Mesenteric fat pad (tissue), 1 donor: Measurements from ENCODE around the gene MAP2K2. TPM values are rescaled to one million over a fixed set of nuclear protein-coding genes. Genes with fewer than 3 reads are reported as not detected.
"Not testable (repeated sequence)": the region's sequence is repeated elsewhere in the genome, so short reads cannot be mapped to it uniquely, and the experiment has no call there.

Experiments used
- DNase-seq: peaks from one replicate; pipeline ENCODE4 v3.0.0-alpha.2; 2020; ENCODE audit warnings: low spot score
- long read RNA-seq: library from polyadenylated mRNA; unstranded; transcript quantifications from one replicate; pipeline ENCODE4 v2.0.0, GENCODE V29; 2020
- total RNA-seq: library from RNA; stranded (reverse); fragmentation: NEBNext Ultra II Directional; extraction: Animal tissue kit (Norgen Biotek cat#: 25700); gene quantifications from one replicate; pipeline ENCODE4 v1.2.1, GENCODE V29; 2021
- donor health status: DM: yes; HTN: yes; CAD: no.

Gene MAP2K2
- total RNA-seq = 110 TPM
- long read RNA-seq, transcript MAP2K2-201 (11 exons, 1,734 nt) = major isoform, 5 of 36 reads
- long read RNA-seq, partial matches to known transcripts = 24 of 36 reads
- long read RNA-seq, other reads (novel, unspliced or antisense) = 5 of 36 reads

DNA sequence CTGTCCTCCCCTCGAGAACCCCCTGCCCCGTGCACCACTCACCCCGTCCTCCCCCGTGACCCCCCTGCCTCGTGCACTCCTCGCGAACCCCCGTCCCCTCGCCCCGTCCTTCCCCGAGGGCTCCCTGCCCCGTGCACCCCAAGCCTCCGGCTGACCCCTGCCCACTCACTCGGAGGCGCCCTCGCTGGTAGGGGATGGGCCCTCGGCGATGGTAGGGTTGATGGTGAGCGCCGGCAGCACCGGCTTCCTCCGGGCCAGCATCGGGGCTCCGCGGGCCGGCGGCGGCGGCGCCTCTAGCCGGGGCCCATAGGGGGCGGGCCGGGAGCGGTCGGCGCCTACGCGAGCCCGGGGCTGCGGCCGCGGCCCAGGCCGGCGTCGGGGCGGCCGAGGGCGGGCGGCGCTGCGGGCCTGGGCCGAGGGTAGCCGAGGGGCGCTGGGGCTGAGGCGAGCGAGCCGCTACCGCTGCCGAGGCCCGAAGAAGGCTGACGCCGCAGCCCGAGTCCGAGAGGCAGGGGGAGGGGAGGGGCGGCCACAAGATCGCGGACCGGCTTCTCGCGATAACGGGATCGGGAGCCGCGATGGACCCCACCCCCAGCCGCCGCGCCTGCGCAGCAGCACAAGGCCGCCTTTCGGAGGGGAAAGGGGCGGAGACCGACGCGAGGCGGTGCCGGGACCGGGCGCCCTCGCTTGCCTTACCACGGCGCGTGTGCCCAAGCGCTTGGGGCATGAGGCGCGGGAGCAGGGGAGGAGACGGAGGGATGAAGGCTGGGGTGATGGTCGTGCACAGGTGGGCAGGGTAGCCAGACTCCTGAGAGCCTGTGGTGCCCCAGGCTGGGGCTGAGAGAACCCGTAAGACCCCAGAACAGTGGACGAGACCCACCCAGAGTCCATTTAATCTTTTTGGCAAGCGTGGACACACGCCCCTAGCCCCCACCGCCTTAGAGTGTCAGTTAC, at the start of gene MAP2K2:
TSS of gene MAP2K2 (minus strand) at position 508 of the 954 bp plus-strand sequence. CDS start at position 261, 247 bp downstream.
- peak; percentile 99 for DNase-seq

DNA sequence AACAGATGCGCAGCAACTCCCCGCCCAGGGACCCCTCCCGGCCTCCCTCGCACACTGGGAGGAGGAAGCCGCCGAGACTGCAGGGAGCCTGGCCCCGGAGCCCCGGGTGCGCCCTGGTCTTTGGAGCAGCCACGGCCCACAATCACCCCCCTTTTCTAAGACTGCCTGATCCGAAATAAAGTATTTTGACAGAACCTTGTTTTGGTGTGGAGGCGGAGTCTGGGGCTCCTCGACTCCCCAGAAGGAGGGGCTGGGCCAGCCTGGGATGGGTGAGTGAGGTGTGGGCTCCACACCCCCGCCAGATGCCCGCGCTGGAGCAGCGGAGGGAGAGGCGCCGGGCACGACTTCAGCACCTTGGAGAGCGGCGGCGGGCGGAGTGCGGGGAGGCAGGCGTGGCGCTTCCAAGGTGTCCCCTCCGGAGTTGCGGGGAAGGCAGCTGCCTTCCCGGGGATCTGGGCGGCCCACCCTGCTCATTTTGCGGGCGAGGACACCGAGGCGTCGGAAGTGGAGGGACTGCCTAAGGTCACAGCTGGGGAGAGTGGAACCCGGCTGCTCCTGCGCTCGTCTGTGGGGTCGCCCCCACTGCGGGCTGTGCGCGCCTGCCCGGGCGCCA, 49.0 kb upstream of the MAP2K2 start:
- no peak for DNase-seq

DNA sequence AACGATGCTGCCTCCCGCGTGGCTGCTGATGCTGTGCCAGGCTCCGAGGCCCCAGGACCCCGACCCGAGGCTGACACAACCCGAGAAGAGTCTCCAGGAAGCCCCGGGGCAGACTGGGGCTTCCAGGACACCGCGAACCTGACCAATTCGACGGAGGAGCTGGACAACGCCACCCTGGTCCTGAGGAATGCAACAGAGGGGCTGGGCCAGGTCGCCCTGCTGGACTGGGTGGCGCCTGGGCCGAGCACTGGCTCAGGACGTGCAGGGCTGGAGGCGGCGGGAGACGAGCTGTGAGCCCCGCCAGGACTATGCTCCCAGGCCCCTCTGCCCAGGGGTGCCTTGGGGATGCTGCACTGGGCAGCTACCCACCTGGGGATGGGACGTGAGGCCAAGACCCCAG, 47.8 kb upstream of the MAP2K2 start:
- DNase-seq = no peak

DNA sequence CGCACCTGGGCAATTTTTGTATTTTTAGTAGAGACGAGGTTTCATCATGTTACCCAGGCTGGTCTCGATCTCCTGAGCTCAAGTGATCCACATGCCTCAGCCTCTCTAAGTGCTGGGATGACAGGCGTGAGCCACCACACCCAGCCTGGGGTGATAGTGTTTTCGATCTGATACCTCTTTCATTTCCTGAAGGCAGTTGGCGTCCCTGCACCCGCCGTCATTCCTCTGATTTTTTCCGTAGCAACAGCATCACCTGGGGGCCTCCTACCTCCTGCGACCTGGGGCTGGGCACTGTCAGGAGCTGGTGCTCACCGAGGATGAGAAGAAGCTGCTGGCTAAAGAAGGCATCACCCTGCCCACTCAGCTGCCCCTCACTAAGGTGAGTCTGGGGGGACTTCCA, 40.3 kb upstream of the MAP2K2 start:
- DNase-seq = no peak

DNA sequence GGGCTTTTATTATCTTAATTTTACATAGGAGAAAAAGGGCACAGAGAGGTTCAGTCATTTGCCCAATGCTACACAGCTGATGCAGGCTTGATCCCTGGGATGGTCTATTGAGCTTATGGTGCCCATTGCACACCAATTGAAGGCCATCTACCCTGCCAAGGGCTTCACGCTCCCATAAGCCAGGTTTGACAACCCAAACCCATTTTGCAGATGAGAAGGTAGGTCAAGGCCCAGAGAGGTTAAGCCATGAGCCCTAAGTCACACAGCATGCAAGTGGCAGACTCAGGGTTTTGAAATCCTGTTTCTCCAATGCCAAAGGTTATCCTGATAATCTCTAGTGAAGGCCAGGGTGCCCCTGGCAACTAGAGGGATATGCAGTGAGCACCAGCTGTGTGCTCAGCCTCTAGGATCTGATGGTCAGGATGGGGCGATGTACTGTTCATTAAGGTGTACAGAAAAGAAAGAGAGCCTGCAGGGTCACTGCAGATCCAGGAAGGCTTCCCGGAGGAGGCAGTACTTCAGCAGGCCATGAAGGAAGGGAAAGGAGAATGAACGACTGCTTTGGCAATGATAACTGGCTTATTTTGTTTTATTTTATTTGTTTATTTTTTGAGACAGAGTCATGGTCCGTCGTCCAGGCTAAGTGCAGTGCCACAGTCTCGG, 37.6 kb upstream of the MAP2K2 start:
- no peak for DNase-seq

DNA sequence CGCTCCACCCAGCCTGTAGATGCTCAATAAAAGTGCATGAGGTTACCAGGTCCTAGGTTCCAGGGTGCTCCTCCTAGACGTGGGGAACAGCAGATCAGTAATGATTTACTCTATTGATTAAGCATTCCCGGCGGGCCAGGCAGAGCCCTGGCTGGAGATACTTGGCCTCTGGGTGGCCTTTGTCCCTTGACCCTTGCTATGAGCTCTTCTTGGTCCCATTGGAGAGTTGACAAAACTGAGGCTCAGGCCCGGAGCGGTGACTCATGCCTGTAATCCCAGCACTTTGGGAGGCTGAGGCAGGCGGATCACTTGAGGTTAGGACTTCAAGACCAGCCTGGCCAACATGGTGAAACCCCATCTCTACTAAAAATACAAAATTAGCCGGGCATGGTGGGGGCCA, 34.0 kb upstream of the MAP2K2 start:
- not testable (repeated sequence) for DNase-seq

DNA sequence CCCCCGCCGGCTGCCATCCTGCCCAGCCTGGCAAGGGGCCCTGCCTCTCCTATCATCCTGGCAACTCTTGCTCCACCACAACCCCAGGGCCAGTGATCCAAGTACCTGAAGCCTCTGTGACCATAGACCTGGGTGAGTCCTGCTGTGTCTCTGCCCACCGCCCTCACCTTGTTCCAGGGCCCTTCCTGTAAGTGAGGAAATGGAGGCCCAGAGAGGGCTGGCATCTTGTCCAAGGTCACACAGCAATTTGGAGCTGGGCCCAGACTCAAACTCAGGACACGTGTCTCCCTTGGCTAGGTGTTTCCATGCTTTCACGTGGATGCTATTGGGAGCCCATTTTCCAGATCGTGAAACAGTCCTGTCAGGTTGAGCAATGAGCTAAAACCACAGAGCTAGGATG, 33.2 kb upstream of the MAP2K2 start:
- DNase-seq = no peak

DNA sequence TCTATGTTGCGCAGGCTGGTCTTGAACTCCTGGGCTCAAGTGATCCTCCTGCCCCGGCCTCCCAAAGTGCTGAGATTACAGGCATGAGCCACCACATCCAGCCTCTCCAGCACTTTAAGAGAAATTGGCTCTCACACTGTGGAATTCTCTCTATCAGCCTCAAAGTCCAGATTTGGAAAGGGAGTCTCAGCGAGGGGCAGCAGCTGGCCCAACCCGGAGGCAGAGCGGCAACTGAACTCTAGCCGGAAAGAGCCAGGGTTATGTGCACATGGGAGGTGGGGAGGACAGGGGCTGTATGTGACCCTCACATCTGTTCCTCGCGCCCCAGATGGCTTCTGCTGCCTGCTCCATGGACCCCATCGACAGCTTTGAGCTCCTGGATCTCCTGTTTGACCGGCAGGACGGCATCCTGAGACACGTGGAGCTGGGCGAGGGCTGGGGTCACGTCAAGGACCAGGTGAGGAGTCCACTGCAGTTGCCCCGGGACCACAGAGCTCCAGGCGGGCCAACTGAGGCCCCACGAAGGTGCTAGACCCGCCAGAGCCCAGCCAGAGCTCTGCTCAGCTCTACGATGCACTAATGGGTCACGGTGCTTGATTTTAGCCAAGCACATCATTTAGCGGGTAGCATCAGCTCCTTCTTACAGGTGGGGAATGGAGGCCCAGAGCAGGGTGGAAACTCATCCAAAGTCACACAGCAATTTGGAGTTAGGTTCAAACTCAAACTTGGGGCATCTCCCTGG, 30.8 kb upstream of the MAP2K2 start:
- DNase-seq = no peak

DNA sequence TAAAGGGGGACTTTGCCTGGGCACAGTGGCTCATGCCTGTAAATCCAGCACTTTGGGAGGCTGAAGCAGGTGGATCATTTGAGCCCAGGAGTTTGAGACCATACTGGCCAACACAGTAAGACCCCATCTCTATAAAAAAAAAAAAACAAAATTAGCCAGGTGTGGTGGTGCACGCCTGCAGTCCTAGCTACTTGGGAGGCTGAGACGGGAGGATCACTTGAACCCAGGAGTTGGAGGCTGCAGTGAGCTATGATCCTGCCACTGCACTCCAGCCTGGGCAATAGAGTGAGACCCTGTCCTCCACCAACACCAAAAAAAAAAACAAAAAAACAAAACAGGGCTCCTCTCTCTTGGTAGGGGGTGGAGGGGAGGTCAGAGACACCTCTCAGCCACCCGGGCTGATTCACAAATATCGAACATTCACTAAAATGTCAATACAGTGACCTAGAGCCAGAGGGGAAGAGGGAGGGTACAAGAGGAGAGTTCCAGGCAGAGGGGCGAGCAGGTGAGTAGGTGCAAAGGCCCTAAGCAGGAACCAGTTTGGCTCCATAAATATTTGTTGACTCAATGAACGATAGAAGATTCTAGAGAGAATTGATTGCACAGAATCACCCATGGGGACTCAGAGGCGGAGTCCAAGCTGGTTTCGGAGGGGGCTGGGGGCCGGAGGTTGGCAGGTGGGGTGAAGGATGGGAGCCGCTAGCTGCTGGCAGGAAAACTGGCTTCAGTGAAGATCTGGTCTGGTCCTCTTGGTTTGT, 28.5 kb upstream of the MAP2K2 start:
- DNase-seq = no peak

DNA sequence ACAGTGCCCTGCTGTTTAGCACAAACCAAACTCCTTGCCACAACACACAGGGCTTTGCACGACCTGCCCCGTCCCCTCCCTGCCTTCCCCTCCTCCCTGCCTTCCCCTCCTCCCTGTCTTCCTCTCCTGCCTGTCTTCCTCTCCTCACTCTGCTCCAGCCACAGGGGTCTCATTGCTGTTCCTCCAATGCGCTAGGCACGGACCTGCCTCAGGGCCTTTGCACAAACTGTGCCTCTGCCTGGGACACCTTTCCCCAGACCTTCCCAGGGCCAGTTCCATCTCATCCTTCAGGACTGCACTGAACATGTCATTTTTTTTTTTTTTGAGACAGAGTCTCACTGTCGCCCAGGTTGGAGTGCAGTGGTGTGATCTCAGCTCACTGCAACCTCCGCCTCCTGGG, 27.7 kb upstream of the MAP2K2 start:
- no peak for DNase-seq

DNA sequence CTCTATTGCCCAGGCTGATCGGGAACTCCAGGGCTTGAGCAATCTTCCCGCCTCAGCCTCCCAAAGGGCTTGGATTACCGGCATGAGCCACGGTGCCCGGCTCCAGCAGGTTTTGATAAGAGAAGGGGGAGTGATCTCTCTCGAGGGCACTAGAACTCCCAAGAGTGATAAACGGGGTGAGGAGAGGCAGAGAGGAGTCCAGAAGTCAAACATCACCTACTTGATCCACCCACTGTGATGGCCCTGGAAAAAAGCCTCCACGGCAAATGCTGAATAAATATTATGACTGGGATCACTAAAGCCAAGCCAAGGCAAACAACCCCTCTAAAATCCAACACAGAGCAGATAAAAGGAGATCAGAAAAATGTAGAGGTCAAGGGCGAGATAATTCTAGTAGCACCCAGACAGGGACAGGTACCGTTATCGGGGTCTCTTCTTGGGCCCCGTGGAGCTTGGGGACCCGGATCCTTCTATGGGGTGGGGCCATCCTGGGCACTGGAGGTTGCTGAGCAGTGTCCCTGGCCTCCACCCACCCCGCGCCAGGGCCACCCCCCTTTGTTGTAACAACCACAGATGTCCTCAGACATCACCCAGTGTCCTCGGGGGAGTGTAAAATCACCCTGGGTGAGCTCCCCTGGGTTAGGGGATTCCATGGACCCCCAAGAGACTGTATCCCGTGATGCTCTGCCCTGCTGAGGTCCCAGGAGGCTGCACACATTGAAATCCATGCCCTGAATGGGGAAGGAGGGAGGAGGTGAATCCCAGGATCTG, 25.8 kb upstream of the MAP2K2 start:
- no peak for DNase-seq

DNA sequence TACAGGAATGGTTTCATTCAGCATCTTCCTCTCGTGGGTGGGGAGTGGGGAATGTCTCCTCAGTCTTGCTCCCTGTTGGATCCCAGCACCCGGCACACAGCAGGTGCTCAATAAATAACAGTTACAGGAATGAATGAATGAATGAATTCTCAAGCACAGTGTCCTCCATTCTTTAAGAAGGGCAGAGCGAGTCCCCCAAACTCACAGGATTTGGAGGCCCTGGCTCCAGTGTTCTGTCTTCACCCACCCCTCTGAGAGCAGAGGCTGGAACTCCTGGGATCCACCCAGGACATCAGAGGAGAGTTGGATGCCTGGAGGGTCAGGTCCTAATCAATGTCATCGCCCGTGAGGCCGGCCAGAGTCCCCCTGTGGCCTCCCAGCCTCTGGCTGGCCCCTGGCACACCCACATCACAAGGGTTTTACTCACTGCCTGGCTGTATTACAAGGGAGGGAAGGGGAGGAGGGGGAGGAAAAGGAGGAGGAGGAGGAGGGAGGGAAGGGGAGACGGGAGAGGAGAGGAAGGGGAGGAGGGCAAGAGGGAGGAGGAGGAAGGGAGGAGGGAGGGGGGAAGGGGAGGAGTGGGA, 20.8 kb upstream of the MAP2K2 start:
- DNase-seq = no peak

DNA sequence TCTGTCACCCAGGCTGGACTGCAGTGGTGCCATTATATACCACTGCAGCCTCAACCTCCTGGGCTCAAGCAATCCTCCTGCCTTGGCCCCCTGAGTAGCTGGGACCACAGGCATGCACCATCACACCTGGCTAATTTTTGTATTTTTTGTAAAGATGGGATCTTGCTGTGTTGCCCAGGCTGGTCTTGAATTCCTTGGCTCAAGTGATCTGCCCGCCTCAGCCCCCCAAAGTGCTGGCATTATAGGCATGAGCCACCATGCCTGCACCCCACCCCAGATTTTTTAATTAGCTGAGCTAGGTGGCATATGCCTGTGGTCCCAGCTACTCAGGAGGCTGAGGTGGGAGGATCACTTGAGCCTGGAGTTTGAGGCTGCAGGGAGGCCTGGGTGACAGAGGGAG, 19.0 kb upstream of the MAP2K2 start:
- not testable (repeated sequence) for DNase-seq

DNA sequence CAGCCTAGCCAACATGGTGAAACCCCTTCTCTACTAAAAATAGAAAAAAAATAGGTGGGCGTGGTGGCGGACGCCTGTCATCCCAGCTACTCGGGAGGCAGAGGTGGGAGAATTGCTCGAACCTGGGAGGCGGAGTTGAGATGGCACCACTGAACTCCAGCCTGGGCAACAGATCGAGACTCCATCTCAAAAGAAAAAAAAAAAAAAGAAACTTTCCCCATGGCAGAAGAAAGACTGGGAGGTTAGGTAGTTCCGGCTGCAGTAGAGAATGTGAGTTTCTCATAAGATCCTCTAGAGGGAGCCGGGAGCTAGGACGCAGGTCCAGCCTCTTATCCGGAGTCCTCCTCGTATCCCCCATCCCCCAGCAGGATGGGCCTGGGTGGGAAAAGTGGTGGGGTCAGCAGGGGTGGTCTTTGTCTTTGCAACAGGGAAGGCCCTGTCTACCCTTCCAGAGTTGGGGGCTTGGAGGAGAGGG, 16.4 kb upstream of the MAP2K2 start:
- no peak for DNase-seq

DNA sequence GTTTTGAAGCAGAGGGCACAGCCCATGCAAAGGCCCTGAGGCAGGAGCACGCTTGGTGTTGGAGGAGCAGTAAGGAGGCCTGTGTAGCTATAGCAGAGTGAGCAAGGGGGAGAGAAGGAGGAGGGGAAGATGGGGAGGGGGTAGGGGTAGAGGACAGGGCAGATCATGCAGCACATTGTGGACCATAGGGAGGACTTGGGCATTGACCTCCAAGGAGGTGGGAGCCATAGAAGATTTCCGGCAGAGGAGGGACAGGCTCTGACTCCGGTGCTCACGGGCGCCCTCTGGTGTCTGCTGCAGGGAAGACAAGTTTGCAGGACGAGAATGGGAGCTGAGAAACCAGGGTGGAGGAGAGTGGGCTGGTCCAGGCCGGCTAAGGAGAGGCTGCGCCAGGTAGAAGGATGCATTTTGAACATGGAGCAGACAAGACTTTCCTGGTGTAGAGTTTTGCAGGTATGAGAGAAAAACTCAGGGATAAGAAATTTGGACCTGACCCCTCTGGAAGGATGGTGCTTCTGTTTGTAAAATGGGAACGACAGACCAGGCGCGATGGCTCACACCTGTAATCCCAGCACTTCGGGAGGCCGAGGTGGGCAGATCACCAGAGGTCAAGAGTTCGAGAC, 15.8 kb upstream of the MAP2K2 start:
- peak; percentile 94 for DNase-seq

DNA sequence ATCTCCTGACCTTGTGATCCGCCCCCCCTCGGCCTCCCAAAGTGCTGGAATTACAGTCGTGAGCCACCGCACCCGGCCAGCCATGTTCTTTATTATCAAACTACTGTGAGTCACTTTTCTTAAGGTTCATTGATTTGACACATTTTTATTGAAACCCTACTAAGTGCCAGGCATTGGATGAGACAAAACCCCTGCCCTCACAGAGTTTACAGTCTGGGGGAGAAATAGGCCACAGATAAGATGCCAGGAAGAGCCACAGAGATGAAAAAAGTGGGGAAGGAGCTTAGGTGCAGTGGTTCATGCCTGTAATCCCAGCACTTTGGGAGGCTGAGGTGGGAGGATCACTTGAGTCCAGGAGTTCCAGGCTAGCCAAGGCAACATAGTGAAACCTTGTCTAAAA, 14.5 kb upstream of the MAP2K2 start:
- no peak for DNase-seq

DNA sequence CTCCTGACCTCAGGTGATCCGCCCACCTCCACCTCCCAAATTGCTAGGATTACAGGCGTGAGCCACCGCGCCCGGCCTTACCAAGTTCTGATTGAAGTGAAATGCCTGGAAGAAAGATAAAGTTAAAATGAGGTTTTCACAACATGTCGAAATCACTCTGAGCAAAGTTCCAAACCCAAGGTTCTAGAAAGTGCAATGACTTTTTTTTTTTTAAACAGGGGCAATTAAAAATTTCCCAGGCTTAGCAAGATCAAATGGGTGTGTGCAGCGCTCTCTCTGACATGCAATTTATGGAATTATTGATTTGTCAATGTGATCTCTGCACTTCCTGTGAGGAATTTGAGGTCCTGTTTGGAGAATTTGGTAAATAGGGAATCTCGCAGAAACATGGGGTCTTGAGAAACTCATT, 12.8 kb upstream of the MAP2K2 start:
- no peak for DNase-seq

DNA sequence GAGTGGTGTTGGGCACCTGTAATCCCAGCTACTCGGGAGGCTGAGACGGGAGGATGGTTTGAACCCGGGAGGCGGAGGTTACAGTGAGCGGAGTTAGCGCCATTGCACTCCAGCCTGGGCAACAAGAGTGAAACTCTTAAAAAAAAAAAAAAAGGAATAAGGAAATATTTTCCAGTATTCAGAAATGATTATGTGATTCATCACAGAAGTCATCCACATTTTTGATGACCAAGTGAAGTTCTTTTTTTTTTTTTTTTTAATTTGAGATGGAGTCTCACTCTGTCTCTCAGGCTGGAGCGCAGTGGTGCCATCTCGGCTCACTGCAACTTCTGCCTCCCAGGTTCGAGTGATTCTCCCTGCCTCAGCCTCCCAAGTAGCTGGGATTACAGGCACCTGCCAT, 11.5 kb upstream of the MAP2K2 start:
- DNase-seq = not testable (repeated sequence)

DNA sequence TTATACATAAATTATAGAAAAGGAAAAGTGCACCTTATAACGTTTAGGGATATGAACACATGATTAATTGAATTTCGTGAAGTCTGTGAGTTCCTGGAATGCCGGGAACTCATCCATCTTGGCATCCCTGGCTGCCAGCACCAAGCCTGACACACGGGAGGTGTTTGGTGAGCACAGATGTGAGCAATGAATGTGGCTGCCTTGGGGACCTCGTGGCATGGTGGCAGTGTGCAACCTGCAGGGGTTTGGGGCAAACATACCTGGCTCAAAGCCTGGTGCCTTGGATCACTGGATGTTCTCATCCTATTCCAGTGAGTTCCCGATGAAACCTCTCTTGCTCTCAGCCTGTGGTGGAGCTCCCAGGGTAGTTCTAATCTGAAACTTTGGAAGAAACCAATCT, 10.4 kb upstream of the MAP2K2 start:
- no peak for DNase-seq
